ENCODE data around the gene TRAPPC6A. TPM values are rescaled to one million over a fixed set of nuclear protein-coding genes. Genes with fewer than 3 reads are reported as not detected.
A peak's percentile ranks its signal among the peaks of the same experiment; 100 is the strongest.

Gene TRAPPC6A
- total and polyA plus RNA-seq, 4 donors = 14.0 to 38.4 (median 26.2) TPM

- Histone ChIP-seq H3K27me3 (ENCODE audit: control insufficient read depth in 3 of 3, insufficient read depth in 3 of 3, low read length in 2 of 3) (no peaks in the 10 kb centered on the region), H3K36me3 (ENCODE audit: control insufficient read depth in 4 of 4, insufficient read depth in 4 of 4, low read length in 4 of 4) (no peaks in the 10 kb centered on the region), H3K9ac (ENCODE audit: insufficient read depth in 1 of 2, low read length in 2 of 2) (no peak overlapping the region), H3K9me3 (ENCODE audit: control insufficient read depth in 4 of 4, insufficient read depth in 3 of 4, low read length in 3 of 4) (no peaks in the 10 kb centered on the region), H3K4me1 (ENCODE audit: control insufficient read depth in 5 of 5, insufficient read depth in 5 of 5, low read length in 5 of 5) (peaks cover 0 to 8% (median 0%) of the 10 kb centered on the region in 5 donors), H3K27ac (ENCODE audit: low read depth in 1 of 2, low read length in 1 of 2) (peak overlapping the region in 1 of 2 donors; percentile 1), H3K4me3 (no peak overlapping the region)
- ATAC-seq (ENCODE audit: insufficient read depth, low FRiP score) (no peak), DNase-seq (no peak)
- TF ChIP-seq, protein P1, sequence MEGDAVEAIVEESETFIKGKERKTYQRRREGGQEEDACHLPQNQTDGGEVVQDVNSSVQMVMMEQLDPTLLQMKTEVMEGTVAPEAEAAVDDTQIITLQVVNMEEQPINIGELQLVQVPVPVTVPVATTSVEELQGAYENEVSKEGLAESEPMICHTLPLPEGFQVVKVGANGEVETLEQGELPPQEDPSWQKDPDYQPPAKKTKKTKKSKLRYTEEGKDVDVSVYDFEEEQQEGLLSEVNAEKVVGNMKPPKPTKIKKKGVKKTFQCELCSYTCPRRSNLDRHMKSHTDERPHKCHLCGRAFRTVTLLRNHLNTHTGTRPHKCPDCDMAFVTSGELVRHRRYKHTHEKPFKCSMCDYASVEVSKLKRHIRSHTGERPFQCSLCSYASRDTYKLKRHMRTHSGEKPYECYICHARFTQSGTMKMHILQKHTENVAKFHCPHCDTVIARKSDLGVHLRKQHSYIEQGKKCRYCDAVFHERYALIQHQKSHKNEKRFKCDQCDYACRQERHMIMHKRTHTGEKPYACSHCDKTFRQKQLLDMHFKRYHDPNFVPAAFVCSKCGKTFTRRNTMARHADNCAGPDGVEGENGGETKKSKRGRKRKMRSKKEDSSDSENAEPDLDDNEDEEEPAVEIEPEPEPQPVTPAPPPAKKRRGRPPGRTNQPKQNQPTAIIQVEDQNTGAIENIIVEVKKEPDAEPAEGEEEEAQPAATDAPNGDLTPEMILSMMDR (IDR thresholded peaks at IDR 0.05; ENCODE audit: control extremely low read depth, extremely low read depth) = no peak
- 81 to 86% methylated on average over 21 of the region's 21 CpGs for WGBS, 2 donors
Measured at GRCh38 chr19:45170146-45171106, 7.6 kb downstream of the TRAPPC6A start.

GRCh38 chr19:45169602-45170001 is 8.4 kb downstream of the TRAPPC6A start:
- TF ChIP-seq, protein P1 (IDR thresholded peaks at IDR 0.05; ENCODE audit: control extremely low read depth, extremely low read depth) = no peak
- no peak for ATAC-seq (ENCODE audit: insufficient read depth, low FRiP score)
- Histone ChIP-seq H3K36me3 (ENCODE audit: control insufficient read depth in 4 of 4, insufficient read depth in 4 of 4, low read length in 4 of 4) (no peaks in the 10 kb centered on the region), H3K27me3 (ENCODE audit: control insufficient read depth in 3 of 3, insufficient read depth in 3 of 3, low read length in 2 of 3) (no peaks in the 10 kb centered on the region), H3K9ac (ENCODE audit: insufficient read depth in 1 of 2, low read length in 2 of 2) (no peak overlapping the region), H3K4me1 (ENCODE audit: control insufficient read depth in 5 of 5, insufficient read depth in 5 of 5, low read length in 5 of 5) (peaks cover 0 to 13% (median 0%) of the 10 kb centered on the region in 5 donors), H3K27ac (ENCODE audit: low read depth in 1 of 2, low read length in 1 of 2) (no peak overlapping the region), H3K9me3 (ENCODE audit: control insufficient read depth in 4 of 4, insufficient read depth in 3 of 4, low read length in 3 of 4) (no peaks in the 10 kb centered on the region), H3K4me3 (no peak overlapping the region)
- WGBS, 2 donors = 89 to 95% methylated on average over 10 of the region's 10 CpGs
- DNase-seq = no peak

- Histone ChIP-seq H3K27me3 (ENCODE audit: control insufficient read depth in 3 of 3, insufficient read depth in 3 of 3, low read length in 2 of 3) (no peaks in the 10 kb centered on the region), H3K4me3 (no peak overlapping the region), H3K9me3 (ENCODE audit: control insufficient read depth in 4 of 4, insufficient read depth in 3 of 4, low read length in 3 of 4) (no peaks in the 10 kb centered on the region), H3K4me1 (ENCODE audit: control insufficient read depth in 5 of 5, insufficient read depth in 5 of 5, low read length in 5 of 5) (peaks cover 0 to 17% (median 0%) of the 10 kb centered on the region in 5 donors), H3K36me3 (ENCODE audit: control insufficient read depth in 4 of 4, insufficient read depth in 4 of 4, low read length in 4 of 4) (no peaks in the 10 kb centered on the region), H3K27ac (ENCODE audit: low read depth in 1 of 2, low read length in 1 of 2) (no peak overlapping the region), H3K9ac (ENCODE audit: insufficient read depth in 1 of 2, low read length in 2 of 2) (no peak overlapping the region)
- WGBS, 2 donors = 69 to 81% methylated on average over 16 of the region's 16 CpGs
- DNase-seq (no peak), ATAC-seq (ENCODE audit: insufficient read depth, low FRiP score) (no peak)
- TF ChIP-seq, protein P1 (IDR thresholded peaks at IDR 0.05; ENCODE audit: control extremely low read depth, extremely low read depth) = no peak
Measured at GRCh38 chr19:45168767-45169351, 9.2 kb downstream of the TRAPPC6A start.
